Upper lobe of left lung (tissue), 4 donors: Measurements from ENCODE around the gene ASTN2.

Experiments used
- EP300 ChIP-seq, 4 donors: sonication (generic); formaldehyde crosslinking; IDR thresholded peaks; one replicate each; pipeline ENCODE4 v1.5.1; 2017; ENCODE audit warnings: antibody characterized with exemption in 4 of 4, control low read depth in 2 of 4
- POLR2AphosphoS5 ChIP-seq, 2 donors: sonication (generic); formaldehyde crosslinking; IDR thresholded peaks; one replicate each; pipeline ENCODE4 v1.5.1; 2017; ENCODE audit warnings: antibody characterized with exemption in 2 of 2
- TF ChIP-seq, protein P1 (sequence below), 6 experiments: fragments of 450-650 bp in 4 of 6; fragments of 200-600 bp in 2 of 6; sonication (generic) in 2 of 6; IDR thresholded peaks; one replicate each; pipeline ENCODE4 v1.5.1; 2016 to 2019; ENCODE audit warnings: antibody characterized with exemption in 6 of 6

DNA sequence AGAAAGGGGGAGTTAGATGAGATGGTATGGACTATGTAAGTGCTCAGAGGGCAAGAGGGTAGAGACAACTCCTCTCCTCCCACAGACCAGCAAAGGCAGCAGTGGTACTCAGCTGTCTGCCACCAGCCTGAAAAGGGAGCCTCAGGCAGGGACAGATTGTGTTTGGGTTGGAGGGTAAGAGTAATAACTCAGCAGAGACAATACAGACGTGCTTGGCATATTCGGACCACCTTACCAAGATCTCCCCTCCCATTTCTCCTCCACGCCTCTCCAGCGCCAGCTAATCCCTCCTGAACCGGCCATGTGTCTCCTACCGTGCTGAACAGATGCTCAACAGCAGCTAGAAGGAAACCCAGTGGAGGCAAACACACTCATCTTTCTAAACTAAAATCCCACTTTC lies 180.8 kb downstream of the ASTN2 start:
- TF ChIP-seq, protein P1, sequence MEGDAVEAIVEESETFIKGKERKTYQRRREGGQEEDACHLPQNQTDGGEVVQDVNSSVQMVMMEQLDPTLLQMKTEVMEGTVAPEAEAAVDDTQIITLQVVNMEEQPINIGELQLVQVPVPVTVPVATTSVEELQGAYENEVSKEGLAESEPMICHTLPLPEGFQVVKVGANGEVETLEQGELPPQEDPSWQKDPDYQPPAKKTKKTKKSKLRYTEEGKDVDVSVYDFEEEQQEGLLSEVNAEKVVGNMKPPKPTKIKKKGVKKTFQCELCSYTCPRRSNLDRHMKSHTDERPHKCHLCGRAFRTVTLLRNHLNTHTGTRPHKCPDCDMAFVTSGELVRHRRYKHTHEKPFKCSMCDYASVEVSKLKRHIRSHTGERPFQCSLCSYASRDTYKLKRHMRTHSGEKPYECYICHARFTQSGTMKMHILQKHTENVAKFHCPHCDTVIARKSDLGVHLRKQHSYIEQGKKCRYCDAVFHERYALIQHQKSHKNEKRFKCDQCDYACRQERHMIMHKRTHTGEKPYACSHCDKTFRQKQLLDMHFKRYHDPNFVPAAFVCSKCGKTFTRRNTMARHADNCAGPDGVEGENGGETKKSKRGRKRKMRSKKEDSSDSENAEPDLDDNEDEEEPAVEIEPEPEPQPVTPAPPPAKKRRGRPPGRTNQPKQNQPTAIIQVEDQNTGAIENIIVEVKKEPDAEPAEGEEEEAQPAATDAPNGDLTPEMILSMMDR (IDR thresholded peaks at IDR 0.05), result no peak
- TF ChIP-seq EP300 (IDR thresholded peaks at IDR 0.05) (no peak), POLR2AphosphoS5 (IDR thresholded peaks at IDR 0.05) (no peak)
